Measurements from ENCODE around the gene NELFCD.

- TF ChIP-seq MXI1 (conservative IDR thresholded peaks at IDR 0.05; ENCODE audit: poor library complexity, severe bottlenecking) (no peak), SMC3 (conservative IDR thresholded peaks at IDR 0.05; ENCODE audit: poor library complexity) (no peak), EZH2 (IDR thresholded peaks at IDR 0.05; ENCODE audit: borderline replicate concordance, insufficient read depth, low read length, poor library complexity, severe bottlenecking) (no peak), EP300 (conservative IDR thresholded peaks at IDR 0.05; ENCODE audit: poor library complexity, severe bottlenecking) (no peak), RAD21 (conservative IDR thresholded peaks at IDR 0.05) (no peak), CTCF (IDR thresholded peaks at IDR 0.05; ENCODE audit: poor library complexity, severe bottlenecking) (no peak), REST (IDR thresholded peaks at IDR 0.05; ENCODE audit: borderline replicate concordance) (no peak), POLR2AphosphoS5 (IDR thresholded peaks at IDR 0.05) (no peak), TAF1 (IDR thresholded peaks at IDR 0.05; ENCODE audit: low read depth) (no peak)
Measured at GRCh38 chr20:59026904-59027740, 46.1 kb downstream of the NELFCD start.
